GM06990 (cell line): ENCODE results near the gene HSF2.

Experiments
- DNase-seq: peaks from one replicate; pipeline ENCODE4 v3.0.0-alpha.2; 2011; ENCODE audit not compliant: insufficient read length; ENCODE audit errors: extremely low read depth
- H3K27me3 ChIP-seq: replicated peaks from 2 replicates; pipeline ENCODE4 v1.6.0; 2011; ENCODE audit warnings: low read length; ENCODE audit not compliant: control insufficient read depth, insufficient read depth
- H3K36me3 ChIP-seq: 2 replicates; pipeline ENCODE4 v1.5.1; 2011; ENCODE audit warnings: low read length; ENCODE audit not compliant: control insufficient read depth, insufficient read depth
- H3K4me3 ChIP-seq: replicated peaks from 2 replicates; pipeline ENCODE4 v1.5.1; 2011; ENCODE audit warnings: low read depth, mild to moderate bottlenecking, control low read depth, low read length
- TF ChIP-seq, protein P1 (sequence below): IDR thresholded peaks from 2 replicates; pipeline ENCODE4 v1.5.1; 2011; ENCODE audit warnings: low read length, control low read depth, mild to moderate bottlenecking, inconsistent platforms; ENCODE audit not compliant: insufficient read depth, poor library complexity, severe bottlenecking

Gene HSF2

GRCh38 chr6:122423734-122424133 is 24.3 kb downstream of the HSF2 start:
- H3K27me3 ChIP-seq, result no peaks in the 10 kb centered on the region
- no peaks in the 10 kb centered on the region; the same call in none of the 2 replicates for H3K36me3 ChIP-seq
- H3K4me3 ChIP-seq, result no peak overlapping the region
- no peak for DNase-seq
- TF ChIP-seq, protein P1, sequence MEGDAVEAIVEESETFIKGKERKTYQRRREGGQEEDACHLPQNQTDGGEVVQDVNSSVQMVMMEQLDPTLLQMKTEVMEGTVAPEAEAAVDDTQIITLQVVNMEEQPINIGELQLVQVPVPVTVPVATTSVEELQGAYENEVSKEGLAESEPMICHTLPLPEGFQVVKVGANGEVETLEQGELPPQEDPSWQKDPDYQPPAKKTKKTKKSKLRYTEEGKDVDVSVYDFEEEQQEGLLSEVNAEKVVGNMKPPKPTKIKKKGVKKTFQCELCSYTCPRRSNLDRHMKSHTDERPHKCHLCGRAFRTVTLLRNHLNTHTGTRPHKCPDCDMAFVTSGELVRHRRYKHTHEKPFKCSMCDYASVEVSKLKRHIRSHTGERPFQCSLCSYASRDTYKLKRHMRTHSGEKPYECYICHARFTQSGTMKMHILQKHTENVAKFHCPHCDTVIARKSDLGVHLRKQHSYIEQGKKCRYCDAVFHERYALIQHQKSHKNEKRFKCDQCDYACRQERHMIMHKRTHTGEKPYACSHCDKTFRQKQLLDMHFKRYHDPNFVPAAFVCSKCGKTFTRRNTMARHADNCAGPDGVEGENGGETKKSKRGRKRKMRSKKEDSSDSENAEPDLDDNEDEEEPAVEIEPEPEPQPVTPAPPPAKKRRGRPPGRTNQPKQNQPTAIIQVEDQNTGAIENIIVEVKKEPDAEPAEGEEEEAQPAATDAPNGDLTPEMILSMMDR, result no peak

- no peak for DNase-seq
- H3K36me3 ChIP-seq, result no peaks in the 10 kb centered on the region; the same call in none of the 2 replicates
- TF ChIP-seq, protein P1, result no peak
- H3K4me3 ChIP-seq, result no peak overlapping the region
- no peaks in the 10 kb centered on the region for H3K27me3 ChIP-seq
These were observed 27.1 kb downstream of the HSF2 start for GRCh38 chr6:122426597-122426996.

DNA sequence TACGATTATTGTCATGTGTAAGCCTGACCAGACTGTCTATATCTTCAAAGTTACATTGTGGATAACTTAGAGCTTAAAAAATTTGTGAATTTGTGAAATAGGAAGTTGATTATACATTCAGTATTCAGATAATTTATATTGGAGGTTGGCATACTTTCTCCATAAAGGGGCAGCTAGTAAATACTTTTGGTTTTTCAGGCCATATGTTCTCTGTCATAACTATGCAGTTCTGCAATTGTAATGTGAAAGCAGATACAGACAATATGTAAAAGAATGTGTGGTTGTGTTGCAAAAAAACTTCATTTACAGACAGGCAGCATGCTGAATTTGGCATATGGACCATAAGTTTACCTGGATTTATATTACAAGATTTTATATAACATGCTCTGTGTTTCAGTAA is 29.3 kb downstream of the HSF2 start:
- DNase-seq, result no peak
- peaks cover 2% of the 10 kb centered on the region for H3K36me3 ChIP-seq
- H3K27me3 ChIP-seq, result no peaks in the 10 kb centered on the region
- TF ChIP-seq, protein P1, result no peak
- no peak overlapping the region for H3K4me3 ChIP-seq

DNA sequence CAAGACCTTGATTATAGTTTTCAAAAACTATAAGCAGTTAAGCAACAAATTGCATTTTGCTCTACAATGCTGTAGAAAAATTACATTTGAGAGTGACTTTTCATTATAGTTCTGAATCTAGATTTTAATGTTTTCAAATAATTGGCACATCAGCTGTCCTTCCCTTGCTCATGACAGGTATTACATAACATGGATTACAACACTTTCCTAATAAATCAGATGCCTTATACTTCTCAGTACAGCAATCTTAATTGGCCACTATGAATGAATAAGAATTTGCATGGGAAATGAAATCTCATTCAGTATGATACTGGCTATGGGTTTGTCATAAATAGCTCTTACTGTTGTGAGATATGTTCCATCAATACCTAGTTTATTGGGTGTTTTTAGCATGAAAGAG is 29.9 kb downstream of the HSF2 start:
- no peak for DNase-seq
- TF ChIP-seq, protein P1, result no peak
- Histone ChIP-seq H3K27me3 (no peaks in the 10 kb centered on the region), H3K4me3 (no peak overlapping the region), H3K36me3 (peaks cover 2% of the 10 kb centered on the region; the same call in 1 of the 2 replicates)

GRCh38 chr6:122431780-122432179 is 32.3 kb downstream of the HSF2 start:
- TF ChIP-seq, protein P1, result no peak
- Histone ChIP-seq H3K27me3 (no peaks in the 10 kb centered on the region), H3K4me3 (no peak overlapping the region), H3K36me3 (peaks cover 4% of the 10 kb centered on the region)
- DNase-seq, result no peak

DNA sequence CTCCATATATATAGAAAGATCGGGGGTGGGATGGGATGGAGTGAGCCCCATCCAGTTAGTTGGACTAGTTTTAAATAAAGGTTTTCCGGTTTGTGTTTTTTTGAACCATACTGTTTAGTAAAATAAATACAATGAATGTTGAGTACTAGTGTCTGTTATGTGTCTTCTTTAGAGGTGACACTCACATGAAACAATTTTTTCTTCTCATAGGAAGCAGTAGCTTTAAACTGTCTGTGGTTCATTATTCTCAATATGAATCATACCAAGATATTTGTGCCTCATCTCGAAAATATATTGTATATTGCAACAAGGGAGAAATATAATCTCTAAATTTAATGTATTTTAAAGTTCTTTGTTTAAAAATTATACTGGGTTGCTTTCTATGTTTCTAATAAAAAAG is 33.4 kb downstream of the HSF2 start:
- Histone ChIP-seq H3K4me3 (no peak overlapping the region), H3K36me3 (peaks cover 4% of the 10 kb centered on the region), H3K27me3 (no peaks in the 10 kb centered on the region)
- no peak for DNase-seq
- TF ChIP-seq, protein P1, result no peak
